CD4-positive, alpha-beta memory T cell (primary cell): ENCODE measurements around the gene GTF2IRD1. TPM values are rescaled to one million over a fixed set of nuclear protein-coding genes. Genes with fewer than 3 reads are reported as not detected.

Experiments
- CTCF ChIA-PET: fragments of 350-600 bp; sonication (Branson Sonifier 250); formaldehyde crosslinking; loops from one replicate; lab custom pipeline; 2021; ENCODE audit warnings: inconsistent platforms; ENCODE audit not compliant: partially characterized antibody; lab: Charles Lee
- POLR2A ChIA-PET: fragments of 350-600 bp; sonication (Branson Sonifier 250); formaldehyde crosslinking; loops from one replicate; lab custom pipeline; 2021; ENCODE audit not compliant: partially characterized antibody; lab: Charles Lee
- DNase-seq, 5 donors: peaks; one replicate each; pipeline versions ENCODE4 v3.0.0 to v3.0.0-alpha.2; 2020 to 2022; ENCODE audit warnings: mixed read lengths in 1 of 5
- H3K27ac ChIP-seq: one replicate; pipeline ENCODE4 v1.7.0; 2013; ENCODE audit warnings: low read depth, low read length
- H3K27me3 ChIP-seq: 2 replicates; pipeline ENCODE4 v1.7.0; 2013; ENCODE audit warnings: mild to moderate bottlenecking, low read length, moderate library complexity; ENCODE audit not compliant: insufficient read depth
- H3K36me3 ChIP-seq: 2 replicates; pipeline ENCODE4 v1.7.0; 2013; ENCODE audit warnings: mild to moderate bottlenecking, low read length, moderate library complexity; ENCODE audit not compliant: insufficient read depth
- H3K4me1 ChIP-seq: 2 replicates; pipeline ENCODE4 v1.7.0; 2013; ENCODE audit warnings: mild to moderate bottlenecking, low read length, moderate library complexity; ENCODE audit not compliant: insufficient read depth
- H3K4me3 ChIP-seq, 2 donors: one replicate each; pipeline ENCODE4 v1.7.0; 2013; ENCODE audit warnings: low read length in 2 of 2, mild to moderate bottlenecking in 1 of 2
- H3K9me3 ChIP-seq, 2 donors: one replicate each; pipeline ENCODE4 v1.7.0; 2013; ENCODE audit warnings: low read length in 2 of 2, control low read depth in 1 of 2; ENCODE audit not compliant: control insufficient read depth in 1 of 2
- H3K27ac Mint-ChIP-seq, 7 donors: one replicate each; pipeline ENCODE4 v1.8.0; 2020 to 2021; ENCODE audit warnings: mixed read lengths in 7 of 7, mild to moderate bottlenecking in 6 of 7, inconsistent platforms in 3 of 7, moderate library complexity in 3 of 7
- H3K27me3 Mint-ChIP-seq, 2 donors: one replicate each; pipeline ENCODE4 v1.8.0; 2020 to 2021; ENCODE audit warnings: mixed read lengths in 2 of 2
- H3K36me3 Mint-ChIP-seq, 2 donors: one replicate each; pipeline ENCODE4 v1.8.0; 2020 to 2021; ENCODE audit warnings: mixed read lengths in 2 of 2, inconsistent platforms in 1 of 2, mild to moderate bottlenecking in 1 of 2
- H3K4me1 Mint-ChIP-seq, 4 donors: one replicate each; pipeline ENCODE4 v1.8.0; 2020 to 2021; ENCODE audit warnings: mixed read lengths in 4 of 4, mild to moderate bottlenecking in 1 of 4
- H3K4me3 Mint-ChIP-seq, 8 donors: one replicate each; pipeline ENCODE4 v1.8.0; 2020 to 2021; ENCODE audit warnings: mixed read lengths in 8 of 8, mild to moderate bottlenecking in 7 of 8, moderate library complexity in 6 of 8, inconsistent platforms in 3 of 8
- H3K9me3 Mint-ChIP-seq, 8 donors: one replicate each; pipeline ENCODE4 v1.8.0; 2020 to 2021; ENCODE audit warnings: mixed read lengths in 8 of 8, mild to moderate bottlenecking in 5 of 8, inconsistent platforms in 3 of 8, moderate library complexity in 1 of 8
- intact Hi-C: fragments of 100-400 bp; cut with micrococcal nuclease; formaldehyde crosslinking; loops from one replicate; pipeline ENCODE4 v1.15.1; 2023
- polyA plus RNA-seq, 2 donors: library from polyadenylated mRNA; unstranded; fragments of 300-500 nt; fragmentation: Illumina TruSeq; gene quantifications; one replicate each; pipeline ENCODE4 v1.2.3, GENCODE V29; 2021
- total RNA-seq, 2 experiments: library from RNA; stranded (reverse); gene quantifications; one replicate each; pipeline ENCODE4 v1.2.3, GENCODE V29; 2021

The GTF2IRD1 gene
- total and polyA plus RNA-seq, 4 experiments from 2014 or later, result 0.30 to 8.8 (median 4.7) TPM

- H3K27ac Mint-ChIP-seq, result peak overlapping the region in 2 of 7 donors; percentile 23 to 78
- Histone ChIP-seq H3K9me3 (no peaks in the 10 kb centered on the region), H3K27ac (no peak overlapping the region), H3K27me3 (no peaks in the 10 kb centered on the region), H3K4me1 (peaks cover 9% of the 10 kb centered on the region), H3K36me3 (no peaks in the 10 kb centered on the region), H3K4me3 (no peak overlapping the region)
- intact Hi-C loops, result no loop called here
- H3K9me3 Mint-ChIP-seq, result peaks cover 0 to 3% (median 0%) of the 10 kb centered on the region in 8 donors
- ChIA-PET POLR2A (no interaction called here), CTCF (no interaction called here)
- no peaks in the 10 kb centered on the region for H3K36me3 Mint-ChIP-seq
- H3K4me1 Mint-ChIP-seq, result peaks cover 3 to 17% (median 6%) of the 10 kb centered on the region in 4 donors
- H3K4me3 Mint-ChIP-seq, result no peak overlapping the region
- DNase-seq, result no peak
- H3K27me3 Mint-ChIP-seq, result no peaks in the 10 kb centered on the region
These were observed 12.6 kb downstream of the GTF2IRD1 start for GRCh38 chr7:74466196-74466813.

GRCh38 chr7:74467876-74468275, 14.2 kb downstream of the GTF2IRD1 start:
- H3K9me3 ChIP-seq, result no peaks in the 10 kb centered on the region
- Mint-ChIP-seq H3K4me3 (no peak overlapping the region), H3K4me1 (peaks cover 3 to 17% (median 6%) of the 10 kb centered on the region in 4 donors), H3K27me3 (no peaks in the 10 kb centered on the region), H3K9me3 (peaks cover 0 to 3% (median 0%) of the 10 kb centered on the region in 8 donors), H3K36me3 (no peaks in the 10 kb centered on the region), H3K27ac (no peak overlapping the region)
- CTCF ChIA-PET, result interaction anchor here (0.5 kb wide), 1 partner anchor 237 kb away, joined by 7 read pairs; no protein-coding TSS in a partner anchor
- no peak overlapping the region for H3K4me3 ChIP-seq
- no peaks in the 10 kb centered on the region for H3K36me3 ChIP-seq
- peaks cover 9% of the 10 kb centered on the region for H3K4me1 ChIP-seq
- intact Hi-C loops, result no loop called here
- no peak overlapping the region for H3K27ac ChIP-seq
- POLR2A ChIA-PET, result no interaction called here
- H3K27me3 ChIP-seq, result no peaks in the 10 kb centered on the region
- no peak for DNase-seq

- Mint-ChIP-seq H3K36me3 (no peaks in the 10 kb centered on the region), H3K4me1 (peaks cover 0 to 4% (median 0%) of the 10 kb centered on the region in 4 donors), H3K4me3 (no peak overlapping the region), H3K27me3 (no peaks in the 10 kb centered on the region), H3K9me3 (peaks cover 0 to 3% (median 0%) of the 10 kb centered on the region in 8 donors), H3K27ac (no peak overlapping the region)
- peaks cover under 1% of the 10 kb centered on the region for H3K4me1 ChIP-seq
- no peak for DNase-seq
- ChIA-PET POLR2A (no interaction called here), CTCF (no interaction called here)
- H3K27me3 ChIP-seq, result no peaks in the 10 kb centered on the region
- intact Hi-C loops, result no loop called here
- no peak overlapping the region for H3K4me3 ChIP-seq
- H3K27ac ChIP-seq, result no peak overlapping the region
- H3K36me3 ChIP-seq, result no peaks in the 10 kb centered on the region
- no peaks in the 10 kb centered on the region for H3K9me3 ChIP-seq
These were observed 16.8 kb downstream of the GTF2IRD1 start for GRCh38 chr7:74470504-74470903.

GRCh38 chr7:74473116-74473515, 19.4 kb downstream of the GTF2IRD1 start:
- no peak overlapping the region for H3K27ac Mint-ChIP-seq
- intact Hi-C loops, result no loop called here
- H3K4me3 Mint-ChIP-seq, result no peak overlapping the region
- no peak overlapping the region for H3K4me3 ChIP-seq
- no peak for DNase-seq
- peaks cover 0 to 4% (median under 1%) of the 10 kb centered on the region in 4 donors for H3K4me1 Mint-ChIP-seq
- no peak overlapping the region for H3K27ac ChIP-seq
- H3K27me3 ChIP-seq, result no peaks in the 10 kb centered on the region
- ChIA-PET CTCF (interaction anchor here (0.6 kb wide), 1 partner anchor 93 kb away, joined by 3 read pairs; no protein-coding TSS in a partner anchor), POLR2A (no interaction called here)
- no peaks in the 10 kb centered on the region for H3K36me3 Mint-ChIP-seq
- H3K9me3 Mint-ChIP-seq, result peaks cover 0 to 3% (median 0%) of the 10 kb centered on the region in 8 donors
- peaks cover 0 to under 1% of the 10 kb centered on the region in 2 donors for H3K27me3 Mint-ChIP-seq
- no peaks in the 10 kb centered on the region for H3K9me3 ChIP-seq
- H3K36me3 ChIP-seq, result no peaks in the 10 kb centered on the region
- no peaks in the 10 kb centered on the region for H3K4me1 ChIP-seq

DNA sequence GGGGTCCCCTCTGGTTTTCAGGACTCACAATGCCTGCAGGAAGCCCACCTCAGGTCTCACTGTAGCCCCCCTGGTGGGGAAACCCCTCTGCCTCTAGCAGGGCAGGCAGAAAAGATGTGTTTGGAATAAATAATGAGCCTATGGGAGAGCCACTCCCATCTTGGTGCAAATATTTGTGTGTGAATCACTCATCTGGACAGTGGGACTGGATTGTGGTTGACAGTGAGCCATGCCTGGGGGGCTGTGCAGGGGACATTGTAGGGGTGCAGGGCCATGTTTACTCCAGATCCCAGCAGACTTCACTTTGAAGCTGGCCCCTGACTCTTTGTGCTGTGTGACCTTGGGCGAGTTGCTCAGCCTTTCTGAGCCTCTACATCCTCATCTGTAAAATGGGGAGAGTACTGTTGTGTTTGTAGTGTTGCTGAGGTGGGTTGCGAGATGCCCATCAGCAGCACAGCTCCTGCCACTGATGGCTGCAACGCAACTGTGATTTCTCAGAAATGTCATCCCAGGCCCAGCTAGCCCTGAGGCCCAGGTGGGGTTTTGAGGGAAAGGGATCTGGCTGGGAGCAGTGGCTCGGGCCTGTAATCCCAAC, 20.7 kb downstream of the GTF2IRD1 start:
- peaks cover 0 to 1% of the 10 kb centered on the region in 2 donors for H3K27me3 Mint-ChIP-seq
- no peak overlapping the region for H3K27ac Mint-ChIP-seq
- POLR2A ChIA-PET, result no interaction called here
- no peaks in the 10 kb centered on the region for H3K36me3 Mint-ChIP-seq
- no peak for DNase-seq
- CTCF ChIA-PET, result interaction anchor here (1.1 kb wide), 1 partner anchor 25 kb away, joined by 3 read pairs; no protein-coding TSS in a partner anchor
- intact Hi-C loops, result no loop called here
- Histone ChIP-seq H3K36me3 (no peaks in the 10 kb centered on the region), H3K27me3 (no peaks in the 10 kb centered on the region), H3K27ac (no peak overlapping the region), H3K4me1 (no peaks in the 10 kb centered on the region), H3K4me3 (no peak overlapping the region), H3K9me3 (no peaks in the 10 kb centered on the region)
- peaks cover 0 to 5% (median under 1%) of the 10 kb centered on the region in 4 donors for H3K4me1 Mint-ChIP-seq
- peaks cover 0 to 3% (median 0%) of the 10 kb centered on the region in 8 donors for H3K9me3 Mint-ChIP-seq
- H3K4me3 Mint-ChIP-seq, result no peak overlapping the region

DNA sequence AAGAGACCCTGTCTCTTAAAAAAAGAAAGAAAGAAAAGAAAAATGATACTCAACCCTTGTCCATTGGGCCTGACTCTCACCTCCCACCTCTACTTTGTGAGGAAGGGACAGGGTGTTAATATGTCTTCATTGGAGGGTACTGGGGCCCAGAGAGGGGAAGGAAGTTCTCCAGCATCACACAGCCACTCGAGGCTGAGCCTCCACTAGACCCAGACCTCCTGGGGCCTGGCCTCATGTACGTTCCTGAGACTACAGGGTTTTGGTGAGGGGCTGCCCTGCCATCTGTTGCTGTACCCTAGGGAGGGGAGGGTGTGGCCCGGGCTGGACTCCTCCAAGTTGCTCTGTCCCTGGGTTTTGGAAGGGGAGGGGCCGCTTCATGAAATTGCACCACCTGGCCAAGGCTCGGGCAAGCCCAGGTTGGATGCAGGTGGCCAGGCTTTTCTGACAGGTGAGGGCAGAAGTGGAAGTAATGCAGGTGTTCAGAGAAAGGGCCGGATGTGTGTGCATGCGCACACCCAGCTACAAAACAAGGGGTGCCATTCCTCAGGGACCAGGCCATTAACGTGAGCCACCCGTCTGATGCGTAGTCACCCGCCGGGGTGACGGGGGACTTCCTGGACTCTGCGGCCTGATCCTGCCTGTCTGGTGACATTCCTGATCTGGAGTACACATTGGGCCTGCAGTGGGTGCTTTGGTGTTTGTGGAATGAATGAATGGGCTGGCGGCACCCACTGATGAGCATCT, 21.7 kb downstream of the GTF2IRD1 start:
- H3K36me3 Mint-ChIP-seq, result no peaks in the 10 kb centered on the region
- H3K27me3 ChIP-seq, result no peaks in the 10 kb centered on the region
- H3K4me1 ChIP-seq, result no peaks in the 10 kb centered on the region
- CTCF ChIA-PET, result interaction anchor here (1.1 kb wide), 1 partner anchor 26 kb away, joined by 3 read pairs; no protein-coding TSS in a partner anchor
- intact Hi-C loops, result no loop called here
- no peak overlapping the region for H3K27ac Mint-ChIP-seq
- no peak overlapping the region for H3K27ac ChIP-seq
- no peaks in the 10 kb centered on the region for H3K36me3 ChIP-seq
- peaks cover 0 to 1% (median 0%) of the 10 kb centered on the region in 8 donors for H3K9me3 Mint-ChIP-seq
- H3K4me3 ChIP-seq, result no peak overlapping the region
- POLR2A ChIA-PET, result no interaction called here
- H3K27me3 Mint-ChIP-seq, result peaks cover 1 to 3% of the 10 kb centered on the region in 2 donors
- no peak for DNase-seq
- no peak overlapping the region for H3K4me3 Mint-ChIP-seq
- peaks cover 0 to 5% (median under 1%) of the 10 kb centered on the region in 4 donors for H3K4me1 Mint-ChIP-seq
- H3K9me3 ChIP-seq, result no peaks in the 10 kb centered on the region

- Histone ChIP-seq H3K27ac (no peak overlapping the region), H3K4me3 (no peak overlapping the region), H3K36me3 (no peaks in the 10 kb centered on the region), H3K4me1 (no peaks in the 10 kb centered on the region), H3K9me3 (no peaks in the 10 kb centered on the region), H3K27me3 (no peaks in the 10 kb centered on the region)
- POLR2A ChIA-PET, result no interaction called here
- Mint-ChIP-seq H3K9me3 (no peaks in the 10 kb centered on the region), H3K27me3 (peaks cover 1 to 3% of the 10 kb centered on the region in 2 donors), H3K36me3 (no peaks in the 10 kb centered on the region), H3K27ac (no peak overlapping the region), H3K4me1 (peaks cover 0 to 5% (median under 1%) of the 10 kb centered on the region in 4 donors), H3K4me3 (no peak overlapping the region)
- intact Hi-C loops, result no loop called here
- CTCF ChIA-PET, result no interaction called here
- no peak for DNase-seq
These were observed 22.3 kb downstream of the GTF2IRD1 start for GRCh38 chr7:74475987-74476350.
